Measurements from ENCODE around the gene FBLN2.

DNA sequence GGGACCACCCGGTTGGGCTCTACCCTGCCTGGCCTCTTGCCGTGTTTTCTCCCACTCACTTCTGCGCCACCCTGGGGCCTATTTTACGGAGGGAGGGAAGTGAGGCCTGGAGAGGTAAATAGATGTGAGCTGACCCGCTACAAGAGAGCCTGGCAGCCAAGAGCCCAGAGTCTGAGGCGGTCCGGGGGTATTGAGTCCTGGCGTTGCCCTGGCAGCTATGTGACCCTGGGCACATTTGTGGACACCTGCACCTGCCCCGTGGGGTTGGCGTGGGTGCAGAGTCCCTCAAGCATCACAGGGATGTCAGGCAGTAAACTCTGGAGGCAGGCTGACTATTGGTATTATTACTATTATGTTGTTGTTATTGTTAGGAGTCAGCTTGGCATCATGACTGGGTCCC lies 85.7 kb downstream of the FBLN2 start:
- TF ChIP-seq RAD21 (IDR thresholded peaks at IDR 0.05; ENCODE audit: insufficient read depth, low read depth, low read length), result no peak
- TF ChIP-seq GABPA (IDR thresholded peaks at IDR 0.05; ENCODE audit: low read depth), result no peak
- TF ChIP-seq IKZF2 (IDR thresholded peaks at IDR 0.05), result no peak
- TF ChIP-seq, protein P1, sequence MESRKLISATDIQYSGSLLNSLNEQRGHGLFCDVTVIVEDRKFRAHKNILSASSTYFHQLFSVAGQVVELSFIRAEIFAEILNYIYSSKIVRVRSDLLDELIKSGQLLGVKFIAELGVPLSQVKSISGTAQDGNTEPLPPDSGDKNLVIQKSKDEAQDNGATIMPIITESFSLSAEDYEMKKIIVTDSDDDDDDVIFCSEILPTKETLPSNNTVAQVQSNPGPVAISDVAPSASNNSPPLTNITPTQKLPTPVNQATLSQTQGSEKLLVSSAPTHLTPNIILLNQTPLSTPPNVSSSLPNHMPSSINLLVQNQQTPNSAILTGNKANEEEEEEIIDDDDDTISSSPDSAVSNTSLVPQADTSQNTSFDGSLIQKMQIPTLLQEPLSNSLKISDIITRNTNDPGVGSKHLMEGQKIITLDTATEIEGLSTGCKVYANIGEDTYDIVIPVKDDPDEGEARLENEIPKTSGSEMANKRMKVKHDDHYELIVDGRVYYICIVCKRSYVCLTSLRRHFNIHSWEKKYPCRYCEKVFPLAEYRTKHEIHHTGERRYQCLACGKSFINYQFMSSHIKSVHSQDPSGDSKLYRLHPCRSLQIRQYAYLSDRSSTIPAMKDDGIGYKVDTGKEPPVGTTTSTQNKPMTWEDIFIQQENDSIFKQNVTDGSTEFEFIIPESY (IDR thresholded peaks at IDR 0.05), result no peak
- TF ChIP-seq POLR2A (IDR thresholded peaks at IDR 0.05; ENCODE audit: low read depth, low read length), result no peak
- TF ChIP-seq, protein P2, sequence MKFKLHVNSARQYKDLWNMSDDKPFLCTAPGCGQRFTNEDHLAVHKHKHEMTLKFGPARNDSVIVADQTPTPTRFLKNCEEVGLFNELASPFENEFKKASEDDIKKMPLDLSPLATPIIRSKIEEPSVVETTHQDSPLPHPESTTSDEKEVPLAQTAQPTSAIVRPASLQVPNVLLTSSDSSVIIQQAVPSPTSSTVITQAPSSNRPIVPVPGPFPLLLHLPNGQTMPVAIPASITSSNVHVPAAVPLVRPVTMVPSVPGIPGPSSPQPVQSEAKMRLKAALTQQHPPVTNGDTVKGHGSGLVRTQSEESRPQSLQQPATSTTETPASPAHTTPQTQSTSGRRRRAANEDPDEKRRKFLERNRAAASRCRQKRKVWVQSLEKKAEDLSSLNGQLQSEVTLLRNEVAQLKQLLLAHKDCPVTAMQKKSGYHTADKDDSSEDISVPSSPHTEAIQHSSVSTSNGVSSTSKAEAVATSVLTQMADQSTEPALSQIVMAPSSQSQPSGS (IDR thresholded peaks at IDR 0.05; ENCODE audit: low read length), result no peak
- TF ChIP-seq POLR2AphosphoS5 (IDR thresholded peaks at IDR 0.05; ENCODE audit: low read length), result no peak
- TF ChIP-seq, protein P3, sequence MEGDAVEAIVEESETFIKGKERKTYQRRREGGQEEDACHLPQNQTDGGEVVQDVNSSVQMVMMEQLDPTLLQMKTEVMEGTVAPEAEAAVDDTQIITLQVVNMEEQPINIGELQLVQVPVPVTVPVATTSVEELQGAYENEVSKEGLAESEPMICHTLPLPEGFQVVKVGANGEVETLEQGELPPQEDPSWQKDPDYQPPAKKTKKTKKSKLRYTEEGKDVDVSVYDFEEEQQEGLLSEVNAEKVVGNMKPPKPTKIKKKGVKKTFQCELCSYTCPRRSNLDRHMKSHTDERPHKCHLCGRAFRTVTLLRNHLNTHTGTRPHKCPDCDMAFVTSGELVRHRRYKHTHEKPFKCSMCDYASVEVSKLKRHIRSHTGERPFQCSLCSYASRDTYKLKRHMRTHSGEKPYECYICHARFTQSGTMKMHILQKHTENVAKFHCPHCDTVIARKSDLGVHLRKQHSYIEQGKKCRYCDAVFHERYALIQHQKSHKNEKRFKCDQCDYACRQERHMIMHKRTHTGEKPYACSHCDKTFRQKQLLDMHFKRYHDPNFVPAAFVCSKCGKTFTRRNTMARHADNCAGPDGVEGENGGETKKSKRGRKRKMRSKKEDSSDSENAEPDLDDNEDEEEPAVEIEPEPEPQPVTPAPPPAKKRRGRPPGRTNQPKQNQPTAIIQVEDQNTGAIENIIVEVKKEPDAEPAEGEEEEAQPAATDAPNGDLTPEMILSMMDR (IDR thresholded peaks at IDR 0.05 in 2 of 3, conservative IDR thresholded peaks at IDR 0.05 in 1 of 3; ENCODE audit: control insufficient read depth in 2 of 3, extremely low read depth in 1 of 3, insufficient read depth in 1 of 3, low read depth in 3 of 3, low read length in 3 of 3), result no peak
- TF ChIP-seq NR2C2 (IDR thresholded peaks at IDR 0.05; ENCODE audit: borderline replicate concordance, control insufficient read depth, insufficient read length, low read depth), result no peak
- TF ChIP-seq SREBF2 (IDR thresholded peaks at IDR 0.05; ENCODE audit: low read length), result no peak
- TF ChIP-seq MXI1 (IDR thresholded peaks at IDR 0.05; ENCODE audit: low read depth, low read length), result no peak
- no peak for TF ChIP-seq JUND (IDR thresholded peaks at IDR 0.05; ENCODE audit: low read depth, low read length)
- TF ChIP-seq EP300 (IDR thresholded peaks at IDR 0.05; ENCODE audit: borderline replicate concordance in 1 of 2, control insufficient read depth in 1 of 2, low read depth in 2 of 2, low read length in 2 of 2), result no peak

Measured in GM12878 (cell line).